ENCODE results near the gene SNN.

DNA sequence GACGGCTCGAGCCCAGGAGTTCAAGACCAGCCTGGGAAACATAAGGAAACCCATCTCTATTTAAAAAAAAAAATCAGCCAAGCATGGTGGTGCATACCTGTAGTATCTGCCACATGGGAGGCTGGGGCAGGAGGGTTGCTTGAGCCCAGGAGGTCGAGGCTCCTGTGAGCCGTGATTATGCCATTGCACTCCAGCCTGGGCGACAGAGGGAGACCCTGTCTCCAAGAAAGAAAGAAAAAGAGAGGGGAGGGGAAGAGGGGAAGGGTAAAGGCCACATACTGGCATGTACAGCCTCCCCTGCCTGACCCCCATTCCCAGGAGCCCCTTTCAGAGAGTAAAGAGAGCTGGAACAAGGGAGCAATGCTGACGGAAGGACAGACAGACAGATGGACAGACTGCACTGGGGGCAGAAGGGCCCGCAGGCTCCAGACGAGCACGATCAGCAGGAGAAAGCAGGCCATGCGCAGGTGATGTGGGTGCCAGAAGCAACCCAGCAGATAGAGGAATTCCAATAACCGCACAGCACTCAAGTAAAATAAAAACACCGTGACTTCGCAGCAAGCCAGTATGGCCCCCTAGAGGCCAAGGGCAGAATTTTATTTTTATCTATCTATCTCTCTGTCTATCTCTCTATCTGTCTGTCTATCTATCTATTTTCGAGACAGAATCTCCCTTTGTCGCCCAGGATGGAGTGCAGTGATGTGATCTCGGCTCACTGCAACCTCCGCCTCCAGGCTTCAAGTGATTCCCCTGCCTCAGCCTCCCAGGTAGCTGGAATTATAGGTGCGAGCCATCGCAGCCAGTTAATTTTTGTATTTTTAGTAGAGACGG lies 27.1 kb upstream of the SNN start:
- TF ChIP-seq, protein P1, sequence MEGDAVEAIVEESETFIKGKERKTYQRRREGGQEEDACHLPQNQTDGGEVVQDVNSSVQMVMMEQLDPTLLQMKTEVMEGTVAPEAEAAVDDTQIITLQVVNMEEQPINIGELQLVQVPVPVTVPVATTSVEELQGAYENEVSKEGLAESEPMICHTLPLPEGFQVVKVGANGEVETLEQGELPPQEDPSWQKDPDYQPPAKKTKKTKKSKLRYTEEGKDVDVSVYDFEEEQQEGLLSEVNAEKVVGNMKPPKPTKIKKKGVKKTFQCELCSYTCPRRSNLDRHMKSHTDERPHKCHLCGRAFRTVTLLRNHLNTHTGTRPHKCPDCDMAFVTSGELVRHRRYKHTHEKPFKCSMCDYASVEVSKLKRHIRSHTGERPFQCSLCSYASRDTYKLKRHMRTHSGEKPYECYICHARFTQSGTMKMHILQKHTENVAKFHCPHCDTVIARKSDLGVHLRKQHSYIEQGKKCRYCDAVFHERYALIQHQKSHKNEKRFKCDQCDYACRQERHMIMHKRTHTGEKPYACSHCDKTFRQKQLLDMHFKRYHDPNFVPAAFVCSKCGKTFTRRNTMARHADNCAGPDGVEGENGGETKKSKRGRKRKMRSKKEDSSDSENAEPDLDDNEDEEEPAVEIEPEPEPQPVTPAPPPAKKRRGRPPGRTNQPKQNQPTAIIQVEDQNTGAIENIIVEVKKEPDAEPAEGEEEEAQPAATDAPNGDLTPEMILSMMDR (IDR thresholded peaks at IDR 0.05): peak; percentile 37 to 86 (median 84)
- TF ChIP-seq POLR2A (IDR thresholded peaks at IDR 0.05) (no peak), POLR2AphosphoS5 (IDR thresholded peaks at IDR 0.05) (no peak)

All from sigmoid colon (tissue), 4 donors.